NCI-H187 (cell line): ENCODE data around the gene KISS1.

ENCODE experiments used
- DNase-seq, 2 experiments: peaks; one replicate each; lab custom pipeline; 2025; lab: John Stamatoyannopoulos, UW

The KISS1 gene

GRCh38 chr1:204217648-204218000, 21.3 kb upstream of the KISS1 start:
- no peak for DNase-seq

GRCh38 chr1:204216880-204217647, 20.8 kb upstream of the KISS1 start:
- no peak for DNase-seq

DNA sequence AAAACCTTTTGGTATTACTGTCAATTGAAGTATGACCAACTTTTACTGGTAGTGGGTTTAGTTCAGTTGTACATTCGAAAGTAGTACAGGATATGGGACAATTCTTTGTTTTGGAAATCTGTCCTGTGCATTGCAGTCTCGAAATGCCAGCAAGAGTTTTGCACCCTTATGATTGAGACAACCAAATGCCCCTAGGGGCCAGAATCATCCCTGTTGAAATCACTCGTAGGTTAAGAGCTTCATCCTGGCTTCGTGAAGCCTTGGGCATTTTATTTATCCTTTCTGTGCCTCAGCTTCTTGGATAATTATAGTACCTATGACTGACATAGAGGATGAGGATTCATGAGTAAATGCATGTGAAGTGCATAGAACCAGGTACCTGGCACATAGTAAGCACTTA, 19.9 kb upstream of the KISS1 start:
- no peak for DNase-seq

DNA sequence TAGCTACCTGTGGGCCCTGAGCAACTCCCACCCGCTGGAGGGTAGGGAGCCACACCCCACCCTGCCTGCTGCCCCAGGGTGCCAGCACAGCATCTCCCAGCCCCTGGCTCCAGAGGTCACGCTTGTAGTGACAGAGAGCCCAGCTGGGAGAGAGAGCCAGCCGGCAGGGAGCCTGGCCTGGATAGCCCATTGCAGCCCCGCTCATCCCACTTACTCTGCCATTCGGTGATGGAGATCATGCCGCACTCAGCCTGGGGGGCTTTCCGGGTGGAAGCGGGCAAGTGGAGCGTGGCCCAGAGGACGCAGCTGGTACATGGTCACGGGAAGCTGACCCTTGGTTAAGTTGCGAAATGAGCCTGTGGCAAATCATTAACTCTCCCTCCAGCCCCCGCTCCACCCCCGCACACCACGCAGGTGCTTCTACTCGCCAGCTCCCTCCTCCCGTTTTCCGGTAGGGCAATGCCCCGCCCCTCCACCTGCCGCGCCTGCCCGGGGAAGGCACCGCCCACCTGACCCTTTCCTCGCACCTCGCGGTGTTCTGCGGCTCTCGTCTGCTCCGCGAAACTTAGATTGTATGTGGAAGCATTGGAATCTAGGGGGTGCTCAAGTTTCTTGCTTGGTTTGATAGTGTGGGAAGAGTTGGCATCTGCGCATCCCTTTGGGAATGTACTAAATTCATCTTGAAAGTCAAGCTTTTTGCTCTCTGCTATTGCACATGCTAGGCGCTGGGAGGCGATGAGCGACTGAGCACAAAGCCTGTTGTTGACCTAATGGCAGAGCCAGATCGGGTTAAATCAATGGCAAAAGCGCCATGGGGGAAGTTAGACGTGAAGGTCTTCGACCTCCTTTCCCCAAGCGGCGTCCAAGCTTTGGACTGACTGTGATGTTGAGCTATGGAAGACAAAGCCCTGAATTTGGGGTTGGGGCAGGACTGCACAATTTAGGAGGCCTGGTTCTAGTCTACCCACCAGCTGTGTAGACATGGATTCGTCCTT, 17.7 kb upstream of the KISS1 start, which contains the start of gene GOLT1A:
GOLT1A (minus strand) TSS at position 321 of the 995 bp plus-strand sequence; CDS start at position 239, 82 bp downstream.
- peak; percentile 91 to 93 for DNase-seq

DNA sequence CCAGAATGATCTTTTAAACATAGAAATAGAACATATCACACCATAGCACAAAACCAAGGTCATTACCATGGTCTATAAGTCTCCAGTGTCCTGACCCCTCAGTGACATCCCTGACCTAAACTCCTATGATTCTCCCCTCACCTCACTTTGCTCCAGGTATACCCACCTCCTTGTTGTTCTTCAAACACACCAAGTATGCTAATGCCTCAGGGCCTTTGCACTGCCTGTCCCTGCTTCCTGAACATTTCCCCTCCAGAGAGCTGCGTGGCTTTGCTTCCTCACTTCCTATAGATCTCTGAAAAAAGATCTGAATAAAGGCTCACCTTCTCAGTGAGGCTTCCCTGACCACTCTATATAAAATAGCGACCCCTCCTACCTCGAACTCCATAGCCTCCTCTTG, 16.4 kb upstream of the KISS1 start:
- DNase-seq: no peak

DNA sequence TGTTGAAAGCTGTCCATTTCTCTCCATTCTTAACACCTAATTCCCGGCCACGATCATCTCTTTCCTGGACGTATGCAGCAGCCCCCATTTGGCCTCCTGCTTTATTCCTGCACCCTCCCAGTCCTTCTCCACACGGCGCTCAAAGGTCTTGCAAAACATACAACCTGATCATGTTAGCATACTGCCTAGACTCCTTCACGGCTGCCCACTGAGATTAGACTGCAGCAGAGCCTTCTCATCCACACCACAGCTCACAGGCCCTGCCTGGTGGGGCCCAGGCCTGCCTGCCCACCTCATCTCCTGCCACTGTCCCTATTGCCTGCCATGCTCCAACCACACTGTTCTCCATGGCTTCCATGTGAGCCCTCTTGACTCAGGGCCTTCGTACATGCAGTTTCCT, 14.8 kb upstream of the KISS1 start:
- DNase-seq: no peak

DNA sequence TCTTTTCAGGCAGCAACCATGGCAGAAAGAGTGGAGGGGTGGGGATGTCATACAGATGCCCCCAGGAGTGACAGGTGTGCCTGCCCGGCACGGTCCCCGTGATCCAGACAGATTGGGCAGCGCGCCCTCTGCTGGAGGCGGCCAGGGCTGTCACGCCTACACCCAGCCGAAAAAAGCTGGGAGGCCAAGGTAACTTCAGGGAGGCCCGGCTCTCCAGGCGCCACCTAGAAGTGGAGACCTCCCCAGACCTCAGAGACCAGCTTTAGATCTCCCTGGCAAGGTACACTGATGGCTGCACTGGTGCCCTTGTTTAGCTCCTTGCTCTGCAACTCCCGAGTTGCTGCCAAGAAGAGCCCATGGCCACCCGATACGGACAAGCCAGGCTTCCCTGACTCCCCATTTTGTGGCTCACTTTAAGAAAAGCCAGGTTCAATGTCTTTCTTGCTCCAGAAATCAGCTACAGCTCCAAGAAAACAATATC, 10.9 kb upstream of the KISS1 start:
- DNase-seq: peak; percentile 42 to 55

DNA sequence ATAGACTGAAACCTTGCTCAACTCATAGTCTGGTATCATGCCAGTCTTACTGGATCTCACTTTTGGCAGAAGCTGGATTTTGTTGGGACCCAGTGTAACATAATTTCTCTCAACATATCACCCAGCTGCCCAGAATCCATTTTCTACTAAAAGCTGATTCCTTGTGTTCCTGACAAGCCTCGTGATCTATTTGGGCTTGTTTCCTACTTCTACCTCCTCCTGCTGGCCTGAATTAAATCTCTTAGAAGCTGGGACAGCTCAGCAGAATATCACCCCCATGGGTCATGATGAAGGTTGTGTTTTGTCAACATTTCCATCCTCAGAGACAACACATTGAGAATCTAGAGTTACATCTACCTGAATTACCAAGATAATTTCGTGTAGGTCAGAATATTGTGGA, 9.8 kb upstream of the KISS1 start:
- DNase-seq: no peak

DNA sequence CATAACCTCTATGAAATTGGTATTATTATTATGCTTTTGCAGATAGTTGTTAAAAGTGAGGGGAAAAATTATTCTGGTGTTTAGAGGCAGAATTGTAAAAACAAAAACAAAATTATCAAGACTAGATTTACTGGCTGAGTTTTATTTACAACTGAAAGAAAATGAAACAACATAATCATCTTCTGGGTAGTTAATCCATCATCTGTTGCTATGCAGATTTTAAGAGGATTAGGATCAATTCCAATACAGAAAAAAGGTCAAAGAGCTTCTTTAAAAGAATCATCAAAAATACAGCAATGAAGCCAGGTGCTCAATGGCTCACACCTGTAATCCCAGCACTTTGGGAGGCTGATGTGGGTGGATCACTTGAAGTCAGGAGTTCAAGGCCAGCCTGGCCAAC, 9.2 kb upstream of the KISS1 start:
- DNase-seq: no peak

- DNase-seq: no peak
Observed at GRCh38 chr1:204204944-204205343, 8.7 kb upstream of the KISS1 start.

GRCh38 chr1:204203206-204203767, 7.0 kb upstream of the KISS1 start:
- no peak for DNase-seq

DNA sequence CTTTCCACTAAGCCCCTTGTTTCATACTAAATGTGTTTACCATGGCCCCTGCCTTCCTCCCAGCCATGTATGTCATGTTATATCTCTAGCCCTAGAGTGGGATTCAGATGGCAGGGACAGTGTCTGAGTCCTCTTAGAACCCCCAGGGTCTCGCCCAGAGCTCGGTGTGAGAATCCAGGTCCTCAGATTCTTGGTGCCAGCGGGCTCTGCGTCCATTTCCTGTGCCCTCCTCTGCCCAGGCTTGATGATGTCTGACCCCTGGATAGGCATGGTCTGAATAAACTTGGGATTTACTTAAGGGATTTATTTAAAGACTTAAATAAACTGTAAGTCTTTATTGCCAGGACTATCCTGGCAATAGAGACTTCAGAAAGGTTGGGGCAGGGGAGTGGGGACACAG, 6.2 kb upstream of the KISS1 start:
- no peak for DNase-seq

- DNase-seq: no peak
Observed at GRCh38 chr1:204201348-204202040, 5.2 kb upstream of the KISS1 start.

DNA sequence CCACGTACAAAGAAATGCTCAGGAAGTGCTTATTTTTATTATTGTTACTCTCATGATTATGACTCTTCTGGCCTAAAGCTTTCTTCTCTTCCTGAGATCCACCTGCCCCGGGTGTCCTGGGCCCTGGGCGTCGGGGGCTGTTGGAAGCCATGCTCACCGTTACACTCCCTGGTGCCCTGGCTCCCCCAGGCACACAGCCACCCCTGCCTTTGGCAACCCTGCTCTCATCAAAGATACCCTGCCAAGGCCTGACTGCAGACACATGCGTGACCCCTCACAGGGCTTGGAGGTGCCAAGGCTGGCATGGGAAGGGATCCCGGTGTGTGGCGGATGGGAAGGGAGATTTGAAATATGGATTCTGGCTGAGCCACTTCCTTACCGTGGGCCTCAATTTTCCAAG, 3.3 kb upstream of the KISS1 start:
- DNase-seq: no peak

- no peak for DNase-seq
Observed at GRCh38 chr1:204198348-204199340, 2.4 kb upstream of the KISS1 start.

- no peak for DNase-seq
Observed at GRCh38 chr1:204197068-204197467, 777 bp upstream of the KISS1 start.

DNA sequence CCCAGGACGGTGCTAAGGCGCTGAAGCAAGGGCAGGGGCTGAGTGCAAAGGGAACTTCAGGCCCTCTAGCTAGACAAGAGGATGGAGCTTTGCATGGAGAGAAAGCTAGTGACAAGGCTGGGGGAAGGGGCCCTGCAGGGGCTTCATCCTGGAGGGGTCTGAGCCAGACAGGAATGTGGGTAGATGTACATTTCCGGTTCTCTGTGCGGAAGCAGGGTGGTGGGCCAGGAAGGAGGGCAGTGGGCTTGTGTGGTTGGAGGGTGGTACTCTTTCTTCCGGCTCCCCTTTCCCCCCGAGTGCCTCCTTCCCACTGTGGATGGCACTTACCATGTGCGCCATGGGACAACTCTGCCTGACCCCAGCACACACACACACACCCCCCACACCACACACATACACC, 1.5 kb downstream of the KISS1 start:
- no peak for DNase-seq

DNA sequence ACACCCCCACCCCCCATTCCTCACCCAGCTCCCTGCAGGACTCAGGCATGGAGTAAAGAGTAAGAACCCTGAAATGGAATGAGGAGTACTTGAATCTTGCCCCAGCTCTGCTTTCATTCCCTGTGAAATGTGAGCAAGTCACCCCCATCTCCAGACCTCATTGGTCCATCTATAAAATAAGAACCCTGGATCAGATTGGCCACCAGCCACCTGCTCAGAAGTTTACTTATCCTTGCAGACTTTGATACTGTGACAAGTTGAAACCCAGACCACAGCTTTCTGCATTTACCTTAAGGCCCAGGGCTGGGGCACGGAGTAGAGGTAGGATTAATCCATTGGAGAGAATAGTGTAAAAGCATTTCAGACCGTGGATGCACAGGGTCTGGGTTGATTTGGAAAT, 2.2 kb downstream of the KISS1 start:
- no peak for DNase-seq

DNA sequence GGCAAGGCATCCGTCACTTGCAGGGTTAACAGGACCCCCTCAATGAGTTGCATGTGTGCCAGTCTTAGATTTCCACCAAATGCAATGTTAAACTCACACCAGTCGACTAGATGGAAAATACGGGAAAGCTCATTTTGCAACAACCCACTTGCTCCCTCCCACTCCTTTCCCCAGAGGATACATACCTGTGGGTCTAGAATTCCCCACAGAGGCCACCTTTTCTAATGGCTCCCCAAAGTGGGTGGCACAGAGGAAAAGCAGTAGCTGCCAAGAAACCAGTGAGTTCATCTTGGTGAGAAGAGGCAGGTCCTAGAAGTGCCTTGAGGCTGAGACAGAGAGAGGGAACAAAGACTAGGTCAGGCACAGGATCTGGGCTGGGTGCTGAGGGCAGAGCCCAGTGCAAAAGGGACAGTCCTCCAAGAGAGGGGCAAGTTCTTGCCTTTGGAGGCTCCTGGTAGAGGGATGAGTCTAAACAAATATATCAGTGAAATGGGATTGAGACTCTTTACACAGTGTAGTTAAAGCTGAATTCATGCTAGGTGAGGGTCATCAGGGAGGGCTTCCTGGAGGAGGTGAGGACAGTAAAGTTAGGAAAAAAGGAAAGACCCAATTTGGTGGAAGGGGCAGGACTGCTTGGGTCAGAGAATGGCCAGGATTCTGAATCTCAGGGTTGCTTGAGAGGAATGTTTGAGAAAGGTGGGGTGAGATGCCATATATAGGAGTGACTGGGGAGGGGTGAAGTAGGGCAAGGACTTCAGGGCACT, 3.5 kb downstream of the KISS1 start:
- no peak for DNase-seq

DNA sequence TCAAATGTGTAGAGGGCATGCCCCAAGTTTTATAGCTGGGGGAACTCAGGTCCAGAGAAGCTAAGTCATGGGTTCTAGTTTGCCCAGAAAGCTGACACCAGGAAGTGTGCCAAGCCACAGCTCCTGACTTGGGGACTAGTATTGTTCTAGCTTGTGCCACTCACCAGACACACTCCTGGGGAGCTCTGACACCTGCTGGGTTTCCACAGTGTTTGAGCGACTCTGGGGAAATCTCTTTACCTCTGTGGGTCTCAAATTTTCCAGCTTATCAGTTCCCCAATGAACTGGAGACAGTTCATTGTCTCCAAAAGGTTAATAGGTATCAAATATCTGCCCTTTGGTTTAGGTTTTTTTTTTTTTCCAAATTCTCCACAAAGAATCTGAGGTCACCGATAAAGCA, 4.2 kb downstream of the KISS1 start:
- no peak for DNase-seq
